K562 (cell line): Measurements from ENCODE around the gene LZTR1. TPM values are rescaled to one million over a fixed set of nuclear protein-coding genes. Genes with fewer than 3 reads are reported as not detected.

Experiments used
- ARID1B ChIP-seq: fragments of 450-650 bp; IDR thresholded peaks from 2 replicates; pipeline ENCODE4 v1.6.1; 2016; ENCODE audit warnings: antibody characterized with exemption, mild to moderate bottlenecking, inconsistent platforms
- DNMT1 ChIP-seq: fragments of 450-650 bp; IDR thresholded peaks from 2 replicates; pipeline ENCODE4 v1.6.1; 2016; ENCODE audit warnings: antibody characterized with exemption, mild to moderate bottlenecking
- HDAC6 ChIP-seq: IDR thresholded peaks from 2 replicates; pipeline ENCODE4 v1.6.1; 2012; ENCODE audit warnings: low read depth, mild to moderate bottlenecking, control low read depth, inconsistent platforms, low read length, moderate library complexity
- HMG20B ChIP-seq: fragments of 250-450 bp; sonication (Bioruptor Pico); IDR thresholded peaks from 2 replicates; pipeline ENCODE4 v1.5.0; 2021; ENCODE audit warnings: mild to moderate bottlenecking
- HNRNPL ChIP-seq: fragments of 200-400 bp; formaldehyde crosslinking; IDR thresholded peaks from 2 replicates; pipeline ENCODE4 v1.6.1; 2017; ENCODE audit warnings: low read depth, mild to moderate bottlenecking, low read length
- KDM5B ChIP-seq: fragments of 200-600 bp; sonication (generic); IDR thresholded peaks from 2 replicates; pipeline ENCODE4 v1.6.1; 2012; ENCODE audit warnings: low read depth, mild to moderate bottlenecking, moderate library complexity, low read length, control low read depth, inconsistent platforms; ENCODE audit not compliant: insufficient replicate concordance
- PHF21A ChIP-seq: fragments of 450-650 bp; IDR thresholded peaks from 2 replicates; pipeline ENCODE4 v1.6.1; 2017; ENCODE audit warnings: low read depth, borderline replicate concordance
- PPARD ChIP-seq: fragments of 250-450 bp; sonication (Bioruptor Pico); IDR thresholded peaks from 2 replicates; pipeline ENCODE4 v1.8.0; 2022; ENCODE audit warnings: inconsistent platforms, mild to moderate bottlenecking, moderate library complexity
- SLC30A9 ChIP-seq: fragments of 250-450 bp; sonication (Bioruptor Pico); IDR thresholded peaks from 2 replicates; pipeline ENCODE4 v1.8.0; 2022; ENCODE audit warnings: mild to moderate bottlenecking, moderate library complexity
- SP1 ChIP-seq: sonication (generic); formaldehyde crosslinking; IDR thresholded peaks from 2 replicates; pipeline ENCODE4 v1.8.1; 2022; ENCODE audit warnings: mild to moderate bottlenecking, missing genetic modification reagents
- TCF7L2 ChIP-seq: fragments of 150-350 bp; IDR thresholded peaks from 2 replicates; pipeline ENCODE4 v1.6.1; 2016; ENCODE audit warnings: low read depth, mild to moderate bottlenecking, low read length, moderate library complexity
- ZBTB8A ChIP-seq: fragments of 450-650 bp; IDR thresholded peaks from 2 replicates; pipeline ENCODE4 v1.6.1; 2018; ENCODE audit warnings: mild to moderate bottlenecking, moderate library complexity; ENCODE audit not compliant: partially characterized antibody
- ZC3H4 ChIP-seq: sonication (generic); formaldehyde crosslinking; IDR thresholded peaks from 2 replicates; pipeline ENCODE4 v1.9.0; 2021; ENCODE audit warnings: missing genetic modification reagents, borderline replicate concordance
- ZC3H8 ChIP-seq: fragments of 450-650 bp; IDR thresholded peaks from 2 replicates; pipeline ENCODE4 v1.6.1; 2017
- ZNF124 ChIP-seq: sonication (generic); formaldehyde crosslinking; IDR thresholded peaks from 2 replicates; pipeline ENCODE4 v1.8.1; 2022; ENCODE audit warnings: missing genetic modification reagents
- ZNF133 ChIP-seq: fragments of 250-450 bp; sonication (Bioruptor Pico); IDR thresholded peaks from 2 replicates; pipeline ENCODE4 v1.4.0; 2020; ENCODE audit warnings: mild to moderate bottlenecking
- ZNF24 ChIP-seq: fragments of 450-650 bp; IDR thresholded peaks from 2 replicates; pipeline ENCODE4 v1.6.1; 2016
- ZNF3 ChIP-seq: fragments of 250-450 bp; sonication (Bioruptor Pico); IDR thresholded peaks from 2 replicates; pipeline ENCODE4 v1.5.0; 2021; ENCODE audit warnings: mild to moderate bottlenecking, moderate library complexity
- ZNF609 ChIP-seq: sonication (generic); formaldehyde crosslinking; IDR thresholded peaks from 2 replicates; pipeline ENCODE4 v1.8.1; 2023; ENCODE audit warnings: missing genetic modification reagents, mild to moderate bottlenecking, borderline replicate concordance
- polyA plus RNA-seq, 8 experiments: library from polyadenylated mRNA; depleted of rRNA in 4 of 8; stranded (reverse) in 5 of 8; unstranded in 3 of 8; fragments of >200 nt; fragmentation: Nextera tagmentation in 2 of 8; fragmentation: Illumina TruSeq in 1 of 8; extraction: Ambion mirVana in 2 of 8; extraction: Trizol in 1 of 8; gene quantifications; 2 replicates each; pipeline versions ENCODE4 v1.2.1 to v1.2.3, GENCODE V29; 2011 to 2014; ENCODE audit warnings: inconsistent platforms in 1 of 8, missing spikeins in 1 of 8
- total RNA-seq, 7 experiments: library from RNA; depleted of rRNA in 6 of 7; stranded (reverse); fragments of >200 nt in 6 of 7; fragmentation: Illumina TruSeq in 2 of 7; extraction: Trizol in 2 of 7; gene quantifications; 2 replicates each; pipeline versions ENCODE4 v1.2.1 to v1.2.3, GENCODE V29; 2011 to 2021; ENCODE audit warnings: low replicate concordance in 1 of 7
- TF ChIP-seq, protein P1 (sequence below): fragments of 450-650 bp; IDR thresholded peaks from 2 replicates; pipeline ENCODE4 v1.6.1; 2016; ENCODE audit warnings: antibody characterized with exemption
- TF ChIP-seq, protein P2 (sequence below): sonication (generic); formaldehyde crosslinking; IDR thresholded peaks from 2 replicates; pipeline ENCODE4 v1.8.1; 2023; ENCODE audit warnings: mild to moderate bottlenecking, missing genetic modification reagents, moderate library complexity

The LZTR1 gene
- total and polyA plus RNA-seq, 9 of the 15 experiments (the other 6 are each of a cell fraction or from before 2014, with no cell fraction given), result 2.2 to 135 (median 63.0) TPM

GRCh38 chr22:21028277-21029251 is 46.5 kb downstream of the LZTR1 start (continued):
- TF ChIP-seq ZNF609, result no peak
- TF ChIP-seq, protein P1, sequence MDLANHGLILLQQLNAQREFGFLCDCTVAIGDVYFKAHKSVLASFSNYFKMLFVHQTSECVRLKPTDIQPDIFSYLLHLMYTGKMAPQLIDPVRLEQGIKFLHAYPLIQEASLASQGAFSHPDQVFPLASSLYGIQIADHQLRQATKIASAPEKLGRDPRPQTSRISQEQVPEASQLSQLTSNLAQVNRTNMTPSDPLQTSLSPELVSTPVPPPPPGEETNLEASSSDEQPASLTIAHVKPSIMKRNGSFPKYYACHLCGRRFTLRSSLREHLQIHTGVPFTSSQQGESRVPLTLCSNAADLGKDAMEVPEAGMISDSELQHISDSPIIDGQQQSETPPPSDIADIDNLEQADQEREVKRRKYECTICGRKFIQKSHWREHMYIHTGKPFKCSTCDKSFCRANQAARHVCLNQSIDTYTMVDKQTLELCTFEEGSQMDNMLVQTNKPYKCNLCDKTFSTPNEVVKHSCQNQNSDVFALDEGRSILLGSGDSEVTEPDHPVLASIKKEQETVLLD, result no peak
- 0 out of 2 replicates have a peak, but pooled peaks have one; percentile 56 for TF ChIP-seq HMG20B (CRISPR knock-in tag)
- no peak for TF ChIP-seq SP1 (CRISPR knock-in tag)
- no peak for TF ChIP-seq ZNF3 (CRISPR knock-in tag)
- no peak for TF ChIP-seq ARID1B
- no peak for TF ChIP-seq SLC30A9 (CRISPR knock-in tag)
- TF ChIP-seq, protein P2, sequence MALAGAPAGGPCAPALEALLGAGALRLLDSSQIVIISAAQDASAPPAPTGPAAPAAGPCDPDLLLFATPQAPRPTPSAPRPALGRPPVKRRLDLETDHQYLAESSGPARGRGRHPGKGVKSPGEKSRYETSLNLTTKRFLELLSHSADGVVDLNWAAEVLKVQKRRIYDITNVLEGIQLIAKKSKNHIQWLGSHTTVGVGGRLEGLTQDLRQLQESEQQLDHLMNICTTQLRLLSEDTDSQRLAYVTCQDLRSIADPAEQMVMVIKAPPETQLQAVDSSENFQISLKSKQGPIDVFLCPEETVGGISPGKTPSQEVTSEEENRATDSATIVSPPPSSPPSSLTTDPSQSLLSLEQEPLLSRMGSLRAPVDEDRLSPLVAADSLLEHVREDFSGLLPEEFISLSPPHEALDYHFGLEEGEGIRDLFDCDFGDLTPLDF, result peak; percentile 47; the same call in 1 of the 2 replicates
- no peak for TF ChIP-seq PPARD (CRISPR knock-in tag)
- TF ChIP-seq KDM5B, result peak; percentile 19
- TF ChIP-seq HDAC6, result 0 out of 2 replicates have a peak, but pooled peaks have one; percentile 57
- no peak for TF ChIP-seq ZNF124 (CRISPR knock-in tag)
- no peak for TF ChIP-seq ZNF24
- no peak for TF ChIP-seq HNRNPL
- TF ChIP-seq ZBTB8A, result no peak
- TF ChIP-seq TCF7L2, result no peak
- no peak for TF ChIP-seq PHF21A
- no peak for TF ChIP-seq ZNF133 (CRISPR knock-in tag)
- no peak for TF ChIP-seq DNMT1
- no peak for TF ChIP-seq ZC3H8
- TF ChIP-seq ZC3H4 (CRISPR knock-in tag), result peak; percentile 66; the same call in 1 of the 2 replicates
